ENCODE measurements around the gene CHSY3.

The CHSY3 gene

DNA sequence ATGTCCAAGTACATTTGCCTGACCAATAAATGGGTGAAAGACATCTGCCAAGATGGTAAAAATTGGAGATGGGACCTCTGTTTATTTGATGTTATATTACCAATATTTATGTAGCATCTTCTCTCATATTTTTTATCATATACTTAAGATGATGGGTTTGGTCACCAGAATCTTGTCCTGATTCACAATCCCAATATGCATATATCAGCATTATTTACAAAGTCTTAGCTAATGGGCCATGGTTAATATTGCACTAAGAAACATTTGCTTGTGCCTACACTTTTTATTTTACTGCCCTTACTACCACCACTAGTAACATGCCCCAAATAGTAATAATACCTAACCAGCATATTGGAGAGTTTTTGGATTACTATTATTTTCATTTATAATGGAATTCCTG is 116.7 kb downstream of the CHSY3 start:
- in situ Hi-C loops (cut with MboI; ENCODE audit: low sequenced_read_pairs) = no loop called here

DNA sequence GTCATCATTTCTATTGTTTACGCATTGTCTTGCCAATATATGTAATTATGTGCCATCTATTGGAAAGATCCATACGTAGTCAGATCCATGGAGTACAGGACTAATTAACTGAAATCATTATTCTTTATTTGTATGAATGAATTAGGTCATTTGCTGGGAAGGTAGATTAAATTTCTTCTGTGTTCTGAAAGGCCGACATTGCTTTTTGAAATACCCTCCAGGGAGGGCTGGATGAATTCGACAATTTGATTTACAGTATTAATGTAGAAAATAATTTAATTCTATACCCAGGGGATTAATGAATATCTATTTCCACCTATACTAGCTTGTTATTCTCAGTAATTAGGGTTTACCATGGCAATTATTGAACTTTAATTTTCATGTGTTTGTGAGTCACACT is 117.6 kb downstream of the CHSY3 start:
- in situ Hi-C loops (cut with MboI; ENCODE audit: low sequenced_read_pairs) = no loop called here

DNA sequence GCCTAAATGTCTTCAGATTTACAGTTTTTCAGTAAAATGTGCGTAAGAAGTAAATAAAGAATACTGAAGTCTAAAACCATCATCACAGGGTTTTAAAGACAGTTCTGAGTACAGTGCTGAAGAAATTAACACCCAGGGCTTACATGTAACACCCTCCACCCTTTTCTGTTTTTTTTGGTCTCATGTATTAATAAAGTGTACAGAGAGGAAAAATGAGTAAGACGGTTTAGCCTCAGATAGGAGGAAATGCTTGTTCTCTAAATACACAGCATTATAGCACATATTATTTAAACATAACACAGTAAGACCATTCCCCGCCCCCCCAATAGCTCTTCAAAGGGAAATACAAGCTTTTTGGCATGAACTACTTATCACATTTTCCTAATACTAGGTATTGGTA is 119.3 kb downstream of the CHSY3 start:
- in situ Hi-C loops (cut with MboI; ENCODE audit: low sequenced_read_pairs) = no loop called here

DNA sequence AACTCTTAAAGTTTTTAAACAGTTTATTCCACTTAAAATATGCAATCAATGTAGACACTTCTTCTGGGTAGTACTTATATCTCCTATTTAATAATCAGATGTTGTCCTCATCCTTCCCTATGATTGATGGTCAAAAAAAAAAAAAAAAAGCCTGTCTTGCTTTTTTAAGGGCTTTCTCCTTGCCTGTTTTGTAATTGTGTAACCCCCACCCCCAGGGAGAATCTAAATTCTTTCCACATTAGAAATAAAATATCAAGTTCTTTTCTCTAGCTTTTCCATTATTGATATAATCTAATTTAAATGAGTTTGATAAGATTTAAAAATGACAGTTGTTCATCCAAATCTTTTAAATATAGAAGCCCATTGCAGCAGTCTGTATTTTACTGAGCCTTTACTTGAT is 119.7 kb downstream of the CHSY3 start:
- in situ Hi-C loops (cut with MboI; ENCODE audit: low sequenced_read_pairs) = no loop called here

DNA sequence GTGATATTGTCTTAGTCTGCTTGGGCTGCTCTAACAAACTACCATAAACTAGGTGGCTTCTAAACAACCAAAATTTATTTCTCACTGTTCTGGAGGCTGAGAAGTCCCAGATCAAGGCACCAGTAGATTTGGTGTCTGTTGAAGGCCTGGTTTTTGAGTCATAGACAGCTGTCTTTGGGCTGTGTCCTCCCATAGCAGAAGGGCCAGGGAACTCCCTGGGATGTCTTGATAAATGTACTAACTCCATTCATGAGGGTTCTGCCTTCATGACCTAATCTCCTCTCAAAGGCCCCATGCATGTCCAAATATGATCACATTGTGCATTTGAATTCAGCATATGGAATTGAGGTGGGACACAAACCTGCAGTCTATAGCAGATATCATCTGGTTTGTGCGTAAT is 121.2 kb downstream of the CHSY3 start:
- in situ Hi-C loops (cut with MboI; ENCODE audit: low sequenced_read_pairs) = no loop called here

DNA sequence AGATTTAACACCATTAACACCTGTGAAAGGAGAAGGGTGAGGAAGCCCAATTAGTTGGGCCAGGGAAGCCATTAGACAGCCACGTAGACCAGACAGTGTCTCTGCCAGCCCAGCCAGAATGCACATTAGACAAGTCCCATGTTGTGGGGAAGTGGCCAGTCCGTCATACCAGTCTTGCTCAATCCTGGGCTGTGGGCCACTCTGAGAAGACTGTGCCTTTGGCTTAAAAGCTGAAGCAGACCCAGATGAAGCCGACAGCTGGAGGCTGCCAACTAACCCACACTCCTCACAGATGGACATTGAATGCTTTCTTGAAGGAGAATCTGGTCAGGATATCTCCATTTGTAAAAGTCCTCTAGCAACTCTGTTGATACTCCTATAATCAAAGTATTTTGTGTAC is 128.5 kb downstream of the CHSY3 start:
- in situ Hi-C loops (cut with MboI; ENCODE audit: low sequenced_read_pairs) = no loop called here

DNA sequence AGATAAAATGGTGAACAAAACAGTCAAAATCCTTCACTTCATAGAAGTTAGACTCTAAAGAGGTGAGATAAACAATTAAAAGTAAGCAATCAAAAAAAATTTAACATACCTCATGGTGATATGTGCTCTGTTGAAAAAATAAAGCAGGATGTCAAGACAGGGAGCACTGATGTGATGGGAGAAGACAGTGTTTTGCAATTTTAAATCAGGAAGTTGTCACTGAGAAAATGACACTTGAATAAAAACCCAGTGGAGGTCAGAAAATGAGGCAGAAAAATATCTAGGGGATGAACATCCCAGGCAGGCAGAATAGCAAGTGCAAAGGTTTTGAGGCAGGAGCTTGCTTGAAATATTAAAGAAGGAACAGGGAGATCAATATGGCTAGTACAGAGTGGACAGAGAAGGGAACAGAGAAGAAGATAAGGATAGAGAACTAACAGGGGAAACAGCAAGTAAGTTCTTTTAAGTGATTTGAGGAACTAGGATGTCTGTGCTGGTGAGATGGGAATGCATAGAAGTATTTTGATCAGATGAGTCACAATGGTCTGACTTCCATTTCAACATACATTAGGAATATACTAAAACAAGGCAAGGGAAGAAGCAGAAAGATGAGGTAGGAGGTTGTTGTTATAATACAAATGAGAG is 130.4 kb downstream of the CHSY3 start:
- in situ Hi-C loops (cut with MboI; ENCODE audit: low sequenced_read_pairs) = no loop called here

DNA sequence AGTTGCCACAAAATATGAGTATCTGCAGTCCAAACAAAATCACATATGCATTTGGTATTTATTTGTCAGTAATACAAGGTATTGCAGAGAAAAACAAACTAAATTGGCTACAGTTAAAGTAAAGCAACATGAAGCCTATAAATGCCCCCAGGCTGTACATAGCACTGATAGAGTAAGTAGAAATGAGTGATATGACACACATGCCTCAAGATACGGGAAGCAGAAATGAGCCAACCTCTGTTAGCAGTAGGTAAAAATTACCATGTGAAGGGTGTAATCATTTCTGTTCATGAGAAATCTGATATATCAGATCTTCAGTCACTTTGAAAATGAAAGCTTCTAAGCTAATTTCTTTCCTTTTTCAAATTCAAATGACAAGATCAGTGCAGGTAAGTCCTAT is 131.1 kb downstream of the CHSY3 start:
- in situ Hi-C loops (cut with MboI; ENCODE audit: low sequenced_read_pairs) = no loop called here

DNA sequence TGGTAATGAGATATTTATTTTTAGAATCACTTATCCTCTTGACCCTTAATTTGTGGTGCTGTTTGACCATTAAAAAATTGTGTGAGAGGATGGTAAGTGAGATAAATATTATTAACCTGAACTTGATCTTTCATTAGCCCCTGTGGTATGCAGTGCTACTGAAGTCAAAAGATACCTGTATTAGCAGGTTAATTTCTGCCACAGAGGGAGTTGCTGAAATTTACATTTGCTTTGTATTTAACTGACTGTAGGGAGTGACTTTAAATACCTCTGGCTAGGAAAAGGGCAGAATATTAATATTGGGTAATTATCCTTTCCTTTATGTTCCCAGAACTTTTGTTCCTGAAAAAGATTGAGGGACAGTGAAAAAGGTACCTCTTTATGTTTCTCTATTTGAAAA is 133.6 kb downstream of the CHSY3 start:
- in situ Hi-C loops (cut with MboI; ENCODE audit: low sequenced_read_pairs) = no loop called here

DNA sequence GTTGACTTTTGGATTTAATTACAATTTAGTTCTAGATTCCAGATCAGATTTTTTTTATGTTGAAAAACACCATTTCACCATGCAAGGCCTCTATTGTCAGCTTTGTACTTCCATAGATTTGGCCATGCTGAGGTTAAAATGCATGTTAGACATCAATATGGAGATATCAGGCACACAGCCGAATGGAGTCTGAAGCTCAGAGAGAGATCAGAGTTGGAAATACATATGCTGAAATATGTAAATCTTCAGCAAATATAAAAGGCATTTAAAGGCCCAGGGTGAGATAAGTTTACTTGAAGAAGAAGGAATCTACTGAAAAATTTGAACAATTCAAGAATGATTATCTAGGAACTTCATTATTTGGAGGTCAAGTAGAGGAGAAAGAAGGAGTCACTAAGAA is 139.6 kb downstream of the CHSY3 start:
- in situ Hi-C loops (cut with MboI; ENCODE audit: low sequenced_read_pairs) = no loop called here

DNA sequence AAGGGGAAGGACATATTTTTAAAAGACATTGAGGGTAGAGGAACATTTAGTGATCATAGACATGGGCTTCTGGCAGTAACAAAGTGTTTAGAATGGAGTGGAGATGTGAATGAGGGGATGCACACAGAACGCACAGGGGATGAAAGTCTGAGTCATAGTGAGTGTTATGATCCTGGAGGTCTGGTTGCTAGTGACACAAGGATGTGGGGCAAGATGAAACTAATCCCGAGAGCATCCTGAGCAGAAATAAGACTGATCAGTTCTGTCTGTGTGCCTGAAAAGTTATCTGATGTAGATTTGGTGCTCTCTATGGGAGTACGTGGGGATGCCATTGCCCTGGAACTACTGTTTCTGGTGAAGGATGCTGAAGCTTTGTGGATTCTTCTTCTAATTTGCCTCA is 141.1 kb downstream of the CHSY3 start:
- in situ Hi-C loops (cut with MboI; ENCODE audit: low sequenced_read_pairs) = no loop called here

DNA sequence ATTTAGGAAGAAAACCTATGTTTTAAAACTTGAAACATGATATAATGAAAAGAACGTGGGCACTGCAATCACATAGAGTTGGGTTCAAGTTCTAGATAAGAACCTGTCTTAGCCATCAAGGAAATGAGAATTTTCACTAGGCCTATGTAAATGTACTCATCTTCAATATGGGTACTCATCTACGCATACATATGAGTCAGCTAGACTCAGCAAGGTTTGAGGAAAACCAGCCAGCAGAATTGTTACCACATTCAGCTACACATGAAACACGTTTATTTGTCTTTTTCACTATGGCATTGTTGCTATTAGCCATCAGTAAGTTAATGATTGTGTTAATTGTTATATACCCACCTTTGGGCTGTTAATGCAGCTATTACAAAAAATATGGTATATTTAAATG is 146.3 kb downstream of the CHSY3 start:
- in situ Hi-C loops (cut with MboI; ENCODE audit: low sequenced_read_pairs) = no loop called here

DNA sequence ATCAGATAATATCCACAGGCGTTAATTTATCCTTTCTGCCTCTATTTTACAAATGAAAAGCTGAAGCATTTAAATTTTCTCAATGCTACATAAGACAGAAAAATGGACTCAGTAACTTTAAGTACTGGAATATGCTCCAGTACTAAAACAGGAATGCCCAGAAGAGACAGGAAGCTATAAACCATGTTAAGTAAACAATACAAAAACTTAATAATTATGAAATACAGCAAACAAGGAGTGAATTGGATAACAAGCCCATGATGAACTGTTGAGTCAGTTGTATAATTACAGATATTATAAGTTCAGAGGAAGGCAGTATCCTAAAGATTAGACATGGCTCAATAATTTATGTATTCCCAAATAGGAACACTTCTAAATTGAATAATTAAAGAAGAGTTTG is 148.5 kb downstream of the CHSY3 start:
- in situ Hi-C loops (cut with MboI; ENCODE audit: low sequenced_read_pairs) = no loop called here

DNA sequence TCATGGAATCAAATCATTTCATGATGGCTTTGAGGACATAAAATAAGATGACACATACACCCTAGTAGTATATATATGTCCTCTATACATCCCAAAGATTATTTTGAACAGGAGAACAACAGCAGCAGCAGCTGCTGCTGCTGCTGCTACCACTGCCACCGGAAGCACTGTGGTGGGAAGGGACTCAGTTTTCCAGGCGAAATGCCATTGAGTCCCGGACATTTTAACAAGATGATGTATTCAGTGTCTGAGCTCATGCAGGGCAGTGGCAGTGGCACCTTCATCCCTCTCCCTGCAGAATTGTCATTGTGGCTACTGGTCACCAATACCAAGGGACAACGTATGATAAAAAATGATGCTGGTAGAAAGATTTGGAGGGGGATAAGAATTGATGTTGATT is 151.3 kb downstream of the CHSY3 start:
- in situ Hi-C loops (cut with MboI; ENCODE audit: low sequenced_read_pairs) = no loop called here

DNA sequence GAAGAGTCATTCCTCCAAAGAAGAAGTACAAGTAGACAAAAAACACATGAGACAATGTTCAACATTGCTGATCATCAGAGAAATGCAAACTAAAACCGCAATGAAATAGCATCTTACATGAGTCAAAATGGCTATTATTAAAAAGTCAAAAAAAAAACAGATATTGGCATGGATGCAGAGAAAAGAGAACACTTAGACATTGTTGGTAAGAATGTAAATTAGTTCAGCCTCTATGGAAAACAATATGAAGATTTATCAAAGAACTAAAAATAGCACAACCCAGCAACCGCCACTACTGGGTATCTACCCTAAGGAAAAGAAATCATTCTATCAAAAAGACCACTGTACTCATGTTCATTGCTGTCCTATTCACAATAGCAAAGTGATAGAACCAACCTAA is 157.5 kb downstream of the CHSY3 start:
- in situ Hi-C loops (cut with MboI; ENCODE audit: low sequenced_read_pairs) = no loop called here

DNA sequence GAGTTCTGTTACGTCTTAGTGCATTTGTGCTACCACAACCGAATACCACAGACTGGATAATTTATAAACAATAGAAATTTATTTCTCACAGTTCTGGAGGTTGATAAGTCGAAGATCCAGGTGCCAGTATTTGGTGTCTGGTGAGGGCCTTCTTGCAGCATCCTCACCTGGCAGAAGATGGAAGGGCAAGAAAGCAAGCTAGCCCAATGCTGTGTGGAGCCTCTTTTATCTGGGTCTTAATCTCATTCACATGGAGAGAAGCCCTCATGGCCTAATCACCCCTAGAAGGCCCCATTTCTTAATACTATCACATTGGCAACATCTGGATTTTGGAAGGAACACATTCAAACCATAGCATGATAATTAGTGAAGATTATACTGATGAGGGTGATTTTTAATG is 159.3 kb downstream of the CHSY3 start:
- in situ Hi-C loops (cut with MboI; ENCODE audit: low sequenced_read_pairs) = no loop called here

DNA sequence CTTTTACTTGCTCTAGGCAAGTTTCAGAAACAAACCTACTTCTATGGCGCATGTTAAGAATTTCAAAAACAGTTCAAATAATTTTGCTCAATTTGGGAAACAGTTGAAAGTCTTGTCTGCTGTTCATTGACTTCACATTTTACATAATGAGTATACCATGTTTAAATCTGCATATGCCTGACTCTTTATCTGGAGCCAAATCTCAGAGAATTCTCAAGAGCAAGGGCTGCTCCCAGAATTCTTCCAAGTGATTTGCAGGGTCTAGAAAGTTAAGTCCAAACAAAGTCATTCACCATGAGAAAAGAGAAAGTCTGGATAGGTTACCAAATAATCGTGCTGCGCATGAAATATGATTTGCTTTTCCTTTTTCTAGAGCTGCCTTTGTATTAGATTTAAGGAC is 160.2 kb downstream of the CHSY3 start:
- in situ Hi-C loops (cut with MboI; ENCODE audit: low sequenced_read_pairs) = no loop called here

DNA sequence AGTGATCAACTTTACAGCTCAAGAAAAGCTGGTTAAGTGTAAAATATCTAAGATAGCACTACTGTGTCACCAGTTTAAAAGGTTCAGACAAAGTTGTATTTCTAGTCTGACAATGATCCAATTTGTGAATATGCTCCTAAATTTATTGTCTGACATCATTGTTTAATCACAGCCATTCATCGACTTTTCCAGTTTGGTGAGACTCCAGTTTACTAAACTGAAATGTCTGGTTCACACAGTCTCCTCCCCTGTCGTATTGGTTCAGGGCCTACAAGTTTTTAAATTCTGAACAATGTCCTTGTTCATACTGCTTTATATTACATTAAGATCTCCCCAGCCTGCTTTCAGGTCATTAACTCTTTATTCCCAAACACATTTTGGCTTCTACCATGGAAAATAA is 161.4 kb downstream of the CHSY3 start:
- in situ Hi-C loops (cut with MboI; ENCODE audit: low sequenced_read_pairs) = no loop called here

DNA sequence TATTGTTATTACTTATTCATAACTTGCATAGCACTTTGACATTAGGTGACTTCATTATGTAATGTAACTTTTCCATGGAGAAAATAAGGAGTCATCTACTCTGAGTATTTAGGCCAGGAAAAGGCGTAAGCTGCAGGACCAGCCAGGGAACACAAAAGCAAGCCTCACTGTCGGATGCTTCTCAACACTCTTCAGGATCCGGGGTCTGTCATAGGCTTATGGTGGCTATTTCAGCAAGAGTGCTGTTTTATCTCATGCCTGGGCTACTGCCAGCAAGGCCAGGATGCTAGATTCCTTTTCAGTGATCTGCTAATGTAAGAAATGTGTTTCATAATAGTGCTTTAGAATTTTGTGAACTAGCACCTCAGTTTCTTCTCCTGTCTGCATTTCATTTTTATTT is 162.4 kb downstream of the CHSY3 start:
- in situ Hi-C loops (cut with MboI; ENCODE audit: low sequenced_read_pairs) = no loop called here

DNA sequence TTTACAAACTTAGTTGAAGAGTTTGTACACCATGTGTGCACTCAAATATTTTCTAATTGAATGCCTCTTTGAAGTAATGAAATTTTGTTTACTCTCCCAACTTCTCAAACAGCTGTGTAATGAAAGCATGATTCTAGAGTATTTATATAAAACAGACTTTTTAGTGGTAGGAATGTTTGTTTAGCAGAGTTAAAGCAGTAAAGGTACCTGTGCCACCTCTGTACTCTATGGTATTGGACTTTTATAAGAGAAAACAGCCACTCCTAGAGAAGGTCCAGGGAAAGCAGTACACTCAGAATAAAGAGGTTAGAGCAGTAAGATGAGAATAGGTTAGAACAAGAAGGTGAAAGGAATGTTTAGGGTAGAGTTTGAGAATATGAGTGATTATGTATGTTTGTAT is 163.1 kb downstream of the CHSY3 start:
- in situ Hi-C loops (cut with MboI; ENCODE audit: low sequenced_read_pairs) = no loop called here

DNA sequence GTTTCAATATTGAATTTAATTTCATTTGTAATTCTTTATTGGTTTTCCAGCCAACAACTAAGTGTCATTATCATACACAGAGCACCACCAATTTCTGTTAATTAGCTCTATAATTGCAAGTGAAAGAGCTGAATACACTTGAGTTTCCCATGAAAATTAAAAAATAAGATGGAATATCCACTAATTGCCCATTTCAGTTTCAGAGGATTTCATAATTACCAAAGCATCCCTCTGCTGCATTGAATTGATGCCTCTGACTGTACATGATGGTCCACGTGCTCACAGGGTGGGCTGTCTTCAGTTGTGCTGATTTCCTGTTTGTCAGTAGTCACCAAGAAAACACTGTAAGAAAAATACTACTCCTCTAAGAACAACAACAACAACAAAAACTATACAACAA is 163.8 kb downstream of the CHSY3 start:
- in situ Hi-C loops (cut with MboI; ENCODE audit: low sequenced_read_pairs) = no loop called here

DNA sequence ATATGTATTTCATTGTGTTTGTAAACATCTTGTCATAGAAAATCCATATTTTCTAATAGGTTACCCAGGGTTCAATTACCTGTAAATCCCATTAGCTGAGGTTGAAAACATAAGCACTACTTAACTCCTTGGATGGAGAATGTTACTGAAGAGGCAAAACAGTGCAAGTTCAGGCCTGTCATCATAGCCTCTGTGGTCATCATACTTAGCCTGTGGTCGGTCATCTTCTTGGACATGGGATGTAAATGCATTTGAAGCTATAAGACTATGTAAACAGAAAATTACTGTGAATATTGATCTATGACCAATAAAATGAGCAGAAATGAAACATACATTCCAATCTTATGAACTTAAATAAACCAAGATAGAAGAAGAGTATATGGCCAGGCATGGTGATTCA is 164.7 kb downstream of the CHSY3 start:
- in situ Hi-C loops (cut with MboI; ENCODE audit: low sequenced_read_pairs) = no loop called here

DNA sequence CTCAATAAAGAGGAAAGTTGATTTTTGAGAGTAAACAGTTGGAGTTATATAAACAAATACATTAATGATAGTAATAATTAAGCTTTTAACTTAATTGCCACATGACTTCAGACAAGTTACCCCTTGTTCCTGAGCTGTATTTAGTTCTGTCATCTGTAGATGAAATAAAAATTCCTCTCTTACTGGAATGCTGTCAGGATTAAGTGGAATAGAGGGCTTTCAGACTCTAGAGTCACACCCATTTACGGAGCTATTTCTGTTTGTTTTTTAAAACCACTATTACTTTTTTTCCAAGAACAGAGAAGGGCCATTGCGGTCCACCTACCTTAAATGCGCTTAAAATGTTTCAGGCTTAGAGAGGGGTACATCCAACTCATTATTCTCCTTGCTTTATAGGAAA is 170.6 kb downstream of the CHSY3 start:
- in situ Hi-C loops (cut with MboI; ENCODE audit: low sequenced_read_pairs) = no loop called here

DNA sequence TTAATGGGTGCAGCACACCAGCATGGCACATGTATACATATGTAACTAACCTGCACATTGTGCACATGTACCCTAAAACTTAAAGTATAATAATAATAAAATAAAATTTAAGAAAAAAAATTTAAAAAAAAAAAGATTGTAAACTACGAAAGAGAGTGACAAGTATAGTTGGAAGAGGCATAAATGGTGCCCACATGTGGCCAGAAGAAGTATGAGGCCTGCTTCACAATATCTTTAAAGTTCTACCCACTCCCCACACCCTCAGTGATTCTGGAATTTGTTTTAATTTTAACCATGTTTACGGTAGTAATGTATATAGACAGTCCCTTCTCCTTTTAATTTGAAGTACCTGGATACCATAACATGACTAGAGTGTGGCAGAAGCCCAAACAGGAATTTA is 172.7 kb downstream of the CHSY3 start:
- in situ Hi-C loops (cut with MboI; ENCODE audit: low sequenced_read_pairs) = no loop called here

Measured in HL-60/S4 (cell line).